ENCODE results near the gene NECAB3.

- TF ChIP-seq CTCF (IDR thresholded peaks at IDR 0.05): no peak
- TF ChIP-seq POLR2A (IDR thresholded peaks at IDR 0.05): no peak
Observed at GRCh38 chr20:33645072-33645358, 29.2 kb downstream of the NECAB3 start.

All from transverse colon (tissue), 3 donors.